ENCODE measurements around the gene MAEA. TPM values are rescaled to one million over a fixed set of nuclear protein-coding genes. Genes with fewer than 3 reads are reported as not detected.

The MAEA gene
- total and polyA plus RNA-seq, 9 of the 15 experiments (the other 6 are each of a cell fraction or from before 2014, with no cell fraction given): 2.1 to 86.5 (median 45.0) TPM

DNA sequence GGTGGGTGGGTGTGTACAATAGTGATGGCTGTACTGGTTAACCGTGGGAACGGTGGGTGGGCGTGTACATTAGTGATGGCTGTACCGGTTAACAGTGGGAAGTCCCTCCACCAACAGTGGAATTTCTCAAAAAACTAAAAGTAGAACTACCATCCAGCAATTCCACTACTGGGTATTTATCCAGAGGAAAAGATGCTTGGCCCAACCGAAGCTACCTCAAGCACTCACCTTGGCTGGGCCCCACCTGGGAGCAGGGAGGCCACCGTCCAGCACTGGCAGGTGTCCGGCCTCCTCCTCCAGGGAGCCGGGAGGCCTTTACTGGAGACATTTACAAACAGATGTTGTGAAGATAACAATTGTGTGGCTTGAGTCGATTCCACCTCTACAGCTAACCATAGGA, 6.0 kb upstream of the MAEA start:
- intact Hi-C loops (cut with micrococcal nuclease) (no loop called here), in situ Hi-C loops (cut with MboI) (no loop called here)
- no peak overlapping the region for H2AFZ ChIP-seq (ENCODE audit: low read depth, low read length)
- BruUV-seq (replicated peaks): no TSS peak
- H3K27ac ChIP-seq (ENCODE audit: extremely low read depth, low read depth, low read length): no peak overlapping the region
- no peak for DNase-seq (ENCODE audit: extremely low read depth in 1 of 4, low spot score in 3 of 4)
- H3K36me3 ChIP-seq (ENCODE audit: control insufficient read depth, insufficient read depth, low read length): no peaks in the 10 kb centered on the region
- no peak overlapping the region for H3K4me3 ChIP-seq
- H3K9me3 ChIP-seq (replicated peaks; ENCODE audit: control insufficient read depth, insufficient read depth, low read depth, low read length): 0 out of 2 replicates have a peak, but pooled peaks cover 2% of the 10 kb centered on the region
- ChIA-PET CTCF (ENCODE audit: low intra/inter-chr PET ratio) (no interaction called here), POLR2A (no interaction called here)
- H3K4me2 ChIP-seq (ENCODE audit: insufficient read depth, low read length): no peak overlapping the region
- ATAC-seq: no peak
- FAIRE-seq: no peak
- no peak overlapping the region for H3K9ac ChIP-seq (ENCODE audit: insufficient read depth in 1 of 2, low read depth in 2 of 2, low read length in 2 of 2)
- H3K9me1 ChIP-seq (ENCODE audit: control insufficient read depth, insufficient read depth, low read length): no peaks in the 10 kb centered on the region
- peaks cover 10 to 30% of the 10 kb centered on the region in 2 experiments; a peak in 4 of 5 replicates for H3K27me3 ChIP-seq (ENCODE audit: control insufficient read depth in 2 of 2, insufficient read depth in 2 of 2, low read length in 2 of 2)
- H3K4me1 ChIP-seq (replicated peaks in 1 of 2; ENCODE audit: control insufficient read depth in 2 of 2, insufficient read depth in 2 of 2, low read length in 2 of 2): peaks cover 0 to 7% of the 10 kb centered on the region in 2 experiments; a peak in 1 of 5 replicates
- no peaks in the 10 kb centered on the region for H4K20me1 ChIP-seq (replicated peaks; ENCODE audit: control insufficient read depth, insufficient read depth, low read length)
- WGBS (ENCODE audit: insufficient coverage, low coverage, missing lambda C conversion rate): 19% methylated on average over 9 of the region's 9 CpGs
- H3K79me2 ChIP-seq (ENCODE audit: control insufficient read depth, insufficient read depth, low read length): no peaks in the 10 kb centered on the region
- TF ChIP-seq ZNF668 (CRISPR knock-in tag; IDR thresholded peaks at IDR 0.05) (no peak), CHCHD3 (CRISPR knock-in tag; IDR thresholded peaks at IDR 0.05) (no peak), PTTG1 (tag; IDR thresholded peaks at IDR 0.05; ENCODE audit: low read depth) (no peak), ZNF707 (CRISPR knock-in tag; conservative IDR thresholded peaks at IDR 0.05) (no peak), PHB (CRISPR knock-in tag; IDR thresholded peaks at IDR 0.05) (no peak), POLR2H (tag; IDR thresholded peaks at IDR 0.05; ENCODE audit: low read depth) (no peak), RB1 (IDR thresholded peaks at IDR 0.05; ENCODE audit: low read depth) (no peak), ZSCAN29 (IDR thresholded peaks at IDR 0.05) (no peak), CREB1 (IDR thresholded peaks at IDR 0.05) (no peak), CREB1 (CRISPR knock-in tag; IDR thresholded peaks at IDR 0.05) (no peak)
- TF ChIP-seq, protein P1, sequence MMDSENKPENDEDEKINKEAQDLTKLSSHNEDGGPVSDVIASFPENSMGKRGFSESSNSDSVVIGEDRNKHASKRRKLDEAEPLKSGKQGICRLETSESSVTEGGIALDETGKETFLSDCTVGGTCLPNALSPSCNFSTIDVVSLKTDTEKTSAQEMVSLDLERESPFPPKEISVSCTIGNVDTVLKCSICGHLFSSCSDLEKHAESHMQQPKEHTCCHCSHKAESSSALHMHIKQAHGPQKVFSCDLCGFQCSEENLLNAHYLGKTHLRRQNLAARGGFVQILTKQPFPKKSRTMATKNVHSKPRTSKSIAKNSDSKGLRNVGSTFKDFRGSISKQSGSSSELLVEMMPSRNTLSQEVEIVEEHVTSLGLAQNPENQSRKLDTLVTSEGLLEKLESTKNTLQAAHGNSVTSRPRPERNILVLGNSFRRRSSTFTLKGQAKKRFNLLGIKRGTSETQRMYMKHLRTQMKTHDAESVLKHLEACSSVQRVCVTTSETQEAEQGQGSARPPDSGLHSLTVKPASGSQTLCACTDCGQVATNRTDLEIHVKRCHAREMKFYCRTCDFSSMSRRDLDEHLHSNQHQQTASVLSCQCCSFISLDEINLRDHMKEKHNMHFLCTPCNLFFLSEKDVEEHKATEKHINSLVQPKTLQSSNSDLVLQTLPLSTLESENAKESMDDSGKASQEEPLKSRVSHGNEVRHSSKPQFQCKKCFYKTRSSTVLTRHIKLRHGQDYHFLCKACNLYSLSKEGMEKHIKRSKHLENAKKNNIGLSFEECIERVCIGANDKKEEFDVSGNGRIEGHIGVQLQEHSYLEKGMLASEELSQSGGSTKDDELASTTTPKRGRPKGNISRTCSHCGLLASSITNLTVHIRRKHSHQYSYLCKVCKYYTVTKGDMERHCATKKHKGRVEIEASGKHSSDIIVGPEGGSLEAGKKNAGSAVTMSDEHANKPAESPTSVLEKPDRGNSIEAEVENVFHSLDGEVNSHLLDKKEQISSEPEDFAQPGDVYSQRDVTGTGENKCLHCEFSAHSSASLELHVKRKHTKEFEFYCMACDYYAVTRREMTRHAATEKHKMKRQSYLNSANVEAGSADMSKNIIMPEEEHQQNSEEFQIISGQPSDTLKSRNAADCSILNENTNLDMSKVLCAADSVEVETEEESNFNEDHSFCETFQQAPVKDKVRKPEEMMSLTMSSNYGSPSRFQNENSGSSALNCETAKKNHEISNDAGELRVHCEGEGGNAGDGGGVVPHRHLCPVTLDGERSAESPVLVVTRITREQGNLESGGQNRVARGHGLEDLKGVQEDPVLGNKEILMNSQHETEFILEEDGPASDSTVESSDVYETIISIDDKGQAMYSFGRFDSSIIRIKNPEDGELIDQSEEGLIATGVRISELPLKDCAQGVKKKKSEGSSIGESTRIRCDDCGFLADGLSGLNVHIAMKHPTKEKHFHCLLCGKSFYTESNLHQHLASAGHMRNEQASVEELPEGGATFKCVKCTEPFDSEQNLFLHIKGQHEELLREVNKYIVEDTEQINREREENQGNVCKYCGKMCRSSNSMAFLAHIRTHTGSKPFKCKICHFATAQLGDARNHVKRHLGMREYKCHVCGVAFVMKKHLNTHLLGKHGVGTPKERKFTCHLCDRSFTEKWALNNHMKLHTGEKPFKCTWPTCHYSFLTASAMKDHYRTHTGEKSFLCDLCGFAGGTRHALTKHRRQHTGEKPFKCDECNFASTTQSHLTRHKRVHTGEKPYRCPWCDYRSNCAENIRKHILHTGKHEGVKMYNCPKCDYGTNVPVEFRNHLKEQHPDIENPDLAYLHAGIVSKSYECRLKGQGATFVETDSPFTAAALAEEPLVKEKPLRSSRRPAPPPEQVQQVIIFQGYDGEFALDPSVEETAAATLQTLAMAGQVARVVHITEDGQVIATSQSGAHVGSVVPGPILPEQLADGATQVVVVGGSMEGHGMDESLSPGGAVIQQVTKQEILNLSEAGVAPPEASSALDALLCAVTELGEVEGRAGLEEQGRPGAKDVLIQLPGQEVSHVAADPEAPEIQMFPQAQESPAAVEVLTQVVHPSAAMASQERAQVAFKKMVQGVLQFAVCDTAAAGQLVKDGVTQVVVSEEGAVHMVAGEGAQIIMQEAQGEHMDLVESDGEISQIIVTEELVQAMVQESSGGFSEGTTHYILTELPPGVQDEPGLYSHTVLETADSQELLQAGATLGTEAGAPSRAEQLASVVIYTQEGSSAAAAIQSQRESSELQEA (IDR thresholded peaks at IDR 0.05; ENCODE audit: low read depth): no peak
- TF ChIP-seq, protein P2, sequence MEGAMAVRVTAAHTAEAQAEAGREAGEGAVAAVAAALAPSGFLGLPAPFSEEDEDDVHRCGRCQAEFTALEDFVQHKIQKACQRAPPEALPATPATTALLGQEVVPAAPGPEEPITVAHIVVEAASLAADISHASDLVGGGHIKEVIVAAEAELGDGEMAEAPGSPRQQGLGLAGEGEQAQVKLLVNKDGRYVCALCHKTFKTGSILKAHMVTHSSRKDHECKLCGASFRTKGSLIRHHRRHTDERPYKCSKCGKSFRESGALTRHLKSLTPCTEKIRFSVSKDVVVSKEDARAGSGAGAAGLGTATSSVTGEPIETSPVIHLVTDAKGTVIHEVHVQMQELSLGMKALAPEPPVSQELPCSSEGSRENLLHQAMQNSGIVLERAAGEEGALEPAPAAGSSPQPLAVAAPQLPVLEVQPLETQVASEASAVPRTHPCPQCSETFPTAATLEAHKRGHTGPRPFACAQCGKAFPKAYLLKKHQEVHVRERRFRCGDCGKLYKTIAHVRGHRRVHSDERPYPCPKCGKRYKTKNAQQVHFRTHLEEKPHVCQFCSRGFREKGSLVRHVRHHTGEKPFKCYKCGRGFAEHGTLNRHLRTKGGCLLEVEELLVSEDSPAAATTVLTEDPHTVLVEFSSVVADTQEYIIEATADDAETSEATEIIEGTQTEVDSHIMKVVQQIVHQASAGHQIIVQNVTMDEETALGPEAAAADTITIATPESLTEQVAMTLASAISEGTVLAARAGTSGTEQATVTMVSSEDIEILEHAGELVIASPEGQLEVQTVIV (CRISPR knock-in tag; IDR thresholded peaks at IDR 0.05; ENCODE audit: borderline replicate concordance): no peak
